GM12878 (cell line): ENCODE data around the gene MTRF1L. TPM values are rescaled to one million over a fixed set of nuclear protein-coding genes. Genes with fewer than 3 reads are reported as not detected.

Experiments
- ATAC-seq: fragments of 200-7000 bp; cut with Tn5 transposase; 3 replicates; pipeline ENCODE4 v1.9.1; 2020; ENCODE audit warnings: mild to moderate bottlenecking, moderate library complexity
- BruUV-seq: library from RNA; stranded (reverse); fragments of 400-500 nt; replicated peaks from 2 replicates; lab custom pipeline; 2021; lab: Mats Ljungman, UMichigan
- CTCF ChIA-PET: fragments of 300-600 bp; sonication (Branson Sonifier 250); formaldehyde crosslinking; extraction: SDS; loops from one replicate; lab custom pipeline; 2021; ENCODE audit warnings: inconsistent platforms; lab: Yijun Ruan, JAX
- POLR2A ChIA-PET: fragments of 350-600 bp; formaldehyde crosslinking; extraction: SDS; loops from one replicate; lab custom pipeline; 2021; ENCODE audit warnings: inconsistent platforms; lab: Charles Lee
- RAD21 ChIA-PET: fragments of 300-600 bp; sonication (Branson Sonifier 250); formaldehyde crosslinking; loops from one replicate; lab custom pipeline; 2023; ENCODE audit warnings: antibody characterized with exemption; ENCODE audit not compliant: unreplicated experiment; lab: Charles Lee
- SMC1A ChIA-PET: fragments of 300-600 bp; sonication (Branson Sonifier 250); formaldehyde crosslinking; loops from one replicate; lab custom pipeline; 2023; ENCODE audit not compliant: unreplicated experiment, uncharacterized antibody; lab: Charles Lee
- DNase-seq: peaks from one replicate; pipeline ENCODE4 v3.0.0-alpha.2; 2011; ENCODE audit warnings: low read depth, low spot score
- FAIRE-seq: peaks from 3 replicates; lab custom pipeline; 2011; peaks lifted over from hg19 to GRCh38; lab: Jason Lieb, UNC
- H2AFZ ChIP-seq: 2 replicates; pipeline ENCODE4 v1.6.0; 2011; ENCODE audit warnings: low read depth, low read length, control low read depth; ENCODE audit not compliant: control insufficient read depth
- H3K27ac ChIP-seq: 2 replicates; pipeline ENCODE4 v1.5.1; 2011; ENCODE audit warnings: control low read depth; ENCODE audit not compliant: control insufficient read depth, insufficient read depth
- H3K27me3 ChIP-seq, 2 experiments: replicated peaks in 1 of 2; 2 replicates each; pipeline versions ENCODE4 v1.6.0 to v1.6.1; 2011; ENCODE audit warnings: low read length in 1 of 2; ENCODE audit not compliant: control insufficient read depth in 2 of 2, insufficient read depth in 2 of 2
- H3K36me3 ChIP-seq, 2 experiments: 2 replicates each; pipeline ENCODE4 v1.5.1; 2011; ENCODE audit warnings: low read length in 1 of 2; ENCODE audit not compliant: control insufficient read depth in 2 of 2, insufficient read depth in 2 of 2
- H3K4me1 ChIP-seq: 2 replicates; pipeline ENCODE4 v1.6.1; 2011; ENCODE audit warnings: mild to moderate bottlenecking, low read length, moderate library complexity, mixed read lengths; ENCODE audit not compliant: control insufficient read depth, insufficient read depth
- H3K4me2 ChIP-seq: 2 replicates; pipeline ENCODE4 v1.6.0; 2011; ENCODE audit warnings: control low read depth; ENCODE audit not compliant: control insufficient read depth, insufficient read depth
- H3K4me3 ChIP-seq: fragments of 200-600 bp; sonication (generic); 2 replicates; pipeline ENCODE4 v1.5.1; 2016
- H3K79me2 ChIP-seq: 2 replicates; pipeline ENCODE4 v1.6.0; 2011; ENCODE audit warnings: low read length; ENCODE audit not compliant: control insufficient read depth, insufficient read depth
- H3K9ac ChIP-seq: 2 replicates; pipeline ENCODE4 v1.8.0; 2011; ENCODE audit warnings: low read length, control low read depth, mixed read lengths; ENCODE audit not compliant: control insufficient read depth, insufficient read depth
- H3K9me3 ChIP-seq: replicated peaks from 3 replicates; pipeline ENCODE4 v1.5.1; 2011; ENCODE audit warnings: mild to moderate bottlenecking, low read length; ENCODE audit not compliant: control insufficient read depth, insufficient read depth
- H4K20me1 ChIP-seq: 2 replicates; pipeline ENCODE4 v1.6.0; 2011; ENCODE audit not compliant: control insufficient read depth, insufficient read depth
- FOXM1 ChIP-seq: IDR thresholded peaks from 2 replicates; pipeline ENCODE4 v1.6.1; 2012; ENCODE audit warnings: low read depth, mild to moderate bottlenecking, inconsistent platforms, low read length, moderate library complexity
- IKZF2 ChIP-seq, 2 experiments: fragments of 450-650 bp; IDR thresholded peaks; 2 replicates each; pipeline ENCODE4 v1.6.1; 2017; ENCODE audit warnings: mild to moderate bottlenecking in 2 of 2, moderate library complexity in 2 of 2
- KDM1A ChIP-seq: fragments of 200-600 bp; sonication (generic); IDR thresholded peaks from 2 replicates; pipeline ENCODE4 v1.6.1; 2016; ENCODE audit warnings: borderline replicate concordance
- LARP7 ChIP-seq: fragments of 450-650 bp; IDR thresholded peaks from 2 replicates; pipeline ENCODE4 v1.6.1; 2017; ENCODE audit warnings: mild to moderate bottlenecking
- MEF2A ChIP-seq: IDR thresholded peaks from 2 replicates; pipeline ENCODE4 v1.6.1; 2011; ENCODE audit warnings: low read depth, mild to moderate bottlenecking, low read length, moderate library complexity; ENCODE audit not compliant: insufficient read depth
- WGBS: methylation state at CpG from one replicate; pipeline ENCODE4 v1.1.6; 2016; ENCODE audit warnings: low lambda C conversion rate; ENCODE audit not compliant: insufficient replicate concordance, insufficient coverage; ENCODE audit errors: missing lambda C conversion rate; 5-methylcytosine and 5-hydroxymethylcytosine counted together
- in situ Hi-C: fragments of 300-500 bp; cut with MboI; formaldehyde crosslinking; loops from 9 replicates; pipeline ENCODE4 v1.14.3; 2018; ENCODE audit warnings: mixed read lengths
- intact Hi-C: fragments of 100-400 bp; cut with micrococcal nuclease; formaldehyde crosslinking; loops from one replicate; pipeline ENCODE4 v1.14.2; 2022; ENCODE audit not compliant: unreplicated experiment
- polyA plus RNA-seq, 11 experiments: library from polyadenylated mRNA; depleted of rRNA in 4 of 11; unstranded in 6 of 11; stranded (reverse) in 5 of 11; fragments of >200 nt; fragmentation: Nextera tagmentation in 4 of 11; fragmentation: Illumina TruSeq in 1 of 11; extraction: Ambion mirVana in 4 of 11; extraction: Trizol in 1 of 11; gene quantifications; 1 replicate in 1 of 11; 2 replicates in 10 of 11; pipeline versions ENCODE4 v1.2.1 to v1.2.3, GENCODE V29; 2011 to 2016; ENCODE audit warnings: inconsistent platforms in 2 of 11, missing spikeins in 2 of 11, low read depth in 1 of 11
- total RNA-seq, 4 experiments: library from RNA; depleted of rRNA in 3 of 4; stranded (reverse); fragments of >200 nt in 3 of 4; fragmentation: Illumina TruSeq in 1 of 4; extraction: Trizol in 1 of 4; gene quantifications; 2 replicates each; pipeline versions ENCODE4 v1.2.1 to v1.2.3, GENCODE V29; 2013 to 2021
- TF ChIP-seq, protein P1 (sequence below): fragments of 450-650 bp; formaldehyde crosslinking; IDR thresholded peaks from 2 replicates; pipeline ENCODE4 v1.5.0; 2022; ENCODE audit warnings: mild to moderate bottlenecking, missing genetic modification characterization
- TF ChIP-seq, protein P2 (sequence below): fragments of 450-650 bp; conservative IDR thresholded peaks from 2 replicates; pipeline ENCODE4 v1.6.1; 2017; ENCODE audit warnings: mild to moderate bottlenecking, moderate library complexity
- TF ChIP-seq, protein P3 (sequence below): fragments of 450-650 bp; IDR thresholded peaks from 2 replicates; pipeline ENCODE4 v1.6.1; 2016; ENCODE audit warnings: mild to moderate bottlenecking

The MTRF1L gene
- total and polyA plus RNA-seq, 10 of the 15 experiments (the other 5 are each of a cell fraction or from before 2014, with no cell fraction given), result 5.1 to 21.6 (median 16.1) TPM

DNA sequence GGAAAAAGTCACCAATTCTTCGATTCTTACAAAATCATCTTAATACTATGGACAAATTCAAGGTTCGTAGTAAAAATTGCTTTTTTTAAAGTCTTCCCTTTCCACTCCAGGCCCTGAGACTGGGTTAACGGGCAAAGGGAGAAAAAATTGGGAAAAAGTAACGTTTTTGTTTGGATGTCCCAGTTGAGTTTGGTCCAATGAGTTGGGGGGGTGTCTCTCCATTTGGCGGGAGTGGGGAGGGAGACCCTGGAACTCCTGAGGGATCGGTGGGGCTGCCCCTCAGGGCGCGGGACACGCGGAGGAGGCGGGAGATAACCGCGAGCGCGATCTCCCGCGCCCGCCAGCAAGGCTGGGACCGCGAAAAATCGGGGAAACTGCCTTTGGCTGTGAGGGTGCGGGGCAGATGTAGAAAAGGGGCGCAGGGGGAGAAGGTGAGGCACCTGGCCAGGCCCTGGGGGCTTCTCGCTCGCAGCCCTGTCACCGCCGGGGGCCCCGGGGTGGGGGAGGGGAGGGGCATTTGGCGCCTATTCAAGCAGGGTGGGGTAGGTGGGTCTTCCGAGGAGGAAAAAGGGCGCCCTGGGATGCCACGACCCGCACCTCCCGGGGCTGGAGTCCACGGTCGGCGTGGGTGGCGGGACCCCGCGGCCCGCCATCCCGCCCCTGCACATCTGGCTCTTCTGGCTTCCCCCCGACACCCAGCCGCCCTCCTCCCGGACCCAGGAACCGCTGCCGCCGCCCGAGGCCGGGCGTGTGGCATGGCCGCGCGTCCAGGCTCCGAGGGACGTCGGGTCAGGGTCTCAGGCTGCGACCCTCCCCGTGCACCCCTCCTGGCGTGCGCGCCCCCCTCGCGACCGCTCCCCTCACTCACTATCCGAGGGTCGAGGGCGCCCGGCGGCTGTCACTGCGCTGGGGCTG, 20.3 kb downstream of the MTRF1L start:
- RAD21 ChIA-PET, result interaction anchor here (1.2 to 4.6 kb wide), 3 partner anchors 8 to 20 kb away, joined by 5 to 22 read pairs (median 7); no protein-coding TSS in a partner anchor
- Histone ChIP-seq H3K27ac (peak overlapping the region; percentile 87), H3K4me1 (peaks cover 6% of the 10 kb centered on the region), H3K9ac (peak overlapping the region; percentile 83), H4K20me1 (no peaks in the 10 kb centered on the region), H3K36me3 (peaks cover 0 to 8% of the 10 kb centered on the region in 2 experiments; a peak in 1 of 4 replicates), H3K4me3 (peak overlapping the region; percentile 88), H2AFZ (no peak overlapping the region), H3K27me3 (no peaks in the 10 kb centered on the region), H3K9me3 (no peaks in the 10 kb centered on the region; the same call in 2 of the 3 replicates), H3K79me2 (peaks cover 92% of the 10 kb centered on the region), H3K4me2 (peak overlapping the region; percentile 53; the same call in 1 of the 2 replicates)
- TF ChIP-seq LARP7, result peak; percentile 42; the same call in 1 of the 2 replicates
- TF ChIP-seq KDM1A, result no peak
- no peak for TF ChIP-seq MEF2A
- no peak for TF ChIP-seq FOXM1
- TF ChIP-seq IKZF2 (IDR thresholded peaks at IDR 0.05), result peak; percentile 13 to 30; a peak in 1 of 4 replicates
- TF ChIP-seq, protein P1, sequence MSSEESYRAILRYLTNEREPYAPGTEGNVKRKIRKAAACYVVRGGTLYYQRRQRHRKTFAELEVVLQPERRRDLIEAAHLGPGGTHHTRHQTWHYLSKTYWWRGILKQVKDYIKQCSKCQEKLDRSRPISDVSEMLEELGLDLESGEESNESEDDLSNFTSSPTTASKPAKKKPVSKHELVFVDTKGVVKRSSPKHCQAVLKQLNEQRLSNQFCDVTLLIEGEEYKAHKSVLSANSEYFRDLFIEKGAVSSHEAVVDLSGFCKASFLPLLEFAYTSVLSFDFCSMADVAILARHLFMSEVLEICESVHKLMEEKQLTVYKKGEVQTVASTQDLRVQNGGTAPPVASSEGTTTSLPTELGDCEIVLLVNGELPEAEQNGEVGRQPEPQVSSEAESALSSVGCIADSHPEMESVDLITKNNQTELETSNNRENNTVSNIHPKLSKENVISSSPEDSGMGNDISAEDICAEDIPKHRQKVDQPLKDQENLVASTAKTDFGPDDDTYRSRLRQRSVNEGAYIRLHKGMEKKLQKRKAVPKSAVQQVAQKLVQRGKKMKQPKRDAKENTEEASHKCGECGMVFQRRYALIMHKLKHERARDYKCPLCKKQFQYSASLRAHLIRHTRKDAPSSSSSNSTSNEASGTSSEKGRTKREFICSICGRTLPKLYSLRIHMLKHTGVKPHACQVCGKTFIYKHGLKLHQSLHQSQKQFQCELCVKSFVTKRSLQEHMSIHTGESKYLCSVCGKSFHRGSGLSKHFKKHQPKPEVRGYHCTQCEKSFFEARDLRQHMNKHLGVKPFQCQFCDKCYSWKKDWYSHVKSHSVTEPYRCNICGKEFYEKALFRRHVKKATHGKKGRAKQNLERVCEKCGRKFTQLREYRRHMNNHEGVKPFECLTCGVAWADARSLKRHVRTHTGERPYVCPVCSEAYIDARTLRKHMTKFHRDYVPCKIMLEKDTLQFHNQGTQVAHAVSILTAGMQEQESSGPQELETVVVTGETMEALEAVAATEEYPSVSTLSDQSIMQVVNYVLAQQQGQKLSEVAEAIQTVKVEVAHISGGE (CRISPR knock-in tag), result 0 out of 2 replicates have a peak, but pooled peaks have one; percentile 8
- TF ChIP-seq, protein P2, sequence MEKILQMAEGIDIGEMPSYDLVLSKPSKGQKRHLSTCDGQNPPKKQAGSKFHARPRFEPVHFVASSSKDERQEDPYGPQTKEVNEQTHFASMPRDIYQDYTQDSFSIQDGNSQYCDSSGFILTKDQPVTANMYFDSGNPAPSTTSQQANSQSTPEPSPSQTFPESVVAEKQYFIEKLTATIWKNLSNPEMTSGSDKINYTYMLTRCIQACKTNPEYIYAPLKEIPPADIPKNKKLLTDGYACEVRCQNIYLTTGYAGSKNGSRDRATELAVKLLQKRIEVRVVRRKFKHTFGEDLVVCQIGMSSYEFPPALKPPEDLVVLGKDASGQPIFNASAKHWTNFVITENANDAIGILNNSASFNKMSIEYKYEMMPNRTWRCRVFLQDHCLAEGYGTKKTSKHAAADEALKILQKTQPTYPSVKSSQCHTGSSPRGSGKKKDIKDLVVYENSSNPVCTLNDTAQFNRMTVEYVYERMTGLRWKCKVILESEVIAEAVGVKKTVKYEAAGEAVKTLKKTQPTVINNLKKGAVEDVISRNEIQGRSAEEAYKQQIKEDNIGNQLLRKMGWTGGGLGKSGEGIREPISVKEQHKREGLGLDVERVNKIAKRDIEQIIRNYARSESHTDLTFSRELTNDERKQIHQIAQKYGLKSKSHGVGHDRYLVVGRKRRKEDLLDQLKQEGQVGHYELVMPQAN, result 0 out of 2 replicates have a peak, but pooled peaks have one; percentile 15
- TF ChIP-seq, protein P3, sequence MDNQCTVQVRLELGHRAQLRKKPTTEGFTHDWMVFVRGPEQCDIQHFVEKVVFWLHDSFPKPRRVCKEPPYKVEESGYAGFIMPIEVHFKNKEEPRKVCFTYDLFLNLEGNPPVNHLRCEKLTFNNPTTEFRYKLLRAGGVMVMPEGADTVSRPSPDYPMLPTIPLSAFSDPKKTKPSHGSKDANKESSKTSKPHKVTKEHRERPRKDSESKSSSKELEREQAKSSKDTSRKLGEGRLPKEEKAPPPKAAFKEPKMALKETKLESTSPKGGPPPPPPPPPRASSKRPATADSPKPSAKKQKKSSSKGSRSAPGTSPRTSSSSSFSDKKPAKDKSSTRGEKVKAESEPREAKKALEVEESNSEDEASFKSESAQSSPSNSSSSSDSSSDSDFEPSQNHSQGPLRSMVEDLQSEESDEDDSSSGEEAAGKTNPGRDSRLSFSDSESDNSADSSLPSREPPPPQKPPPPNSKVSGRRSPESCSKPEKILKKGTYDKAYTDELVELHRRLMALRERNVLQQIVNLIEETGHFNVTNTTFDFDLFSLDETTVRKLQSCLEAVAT, result 0 out of 2 replicates have a peak, but pooled peaks have one; percentile 12
- peak; percentile 2 for ATAC-seq
- SMC1A ChIA-PET, result interaction anchor here (0.6 to 2.0 kb wide), 6 partner anchors 9 to 199 kb away, joined by 3 to 8 read pairs (median 4); no protein-coding TSS in a partner anchor
- WGBS, result 1% methylated on average over 50 of the region's 71 CpGs
- intact Hi-C loops, result loop anchor here (5.0 kb wide), 4 partner anchors 110 to 1590 kb away; partner anchors contain the start of genes RMND1 and ZBTB2
- CTCF ChIA-PET, result interaction anchor here (0.9 to 1.5 kb wide), 2 partner anchors 14 to 16 kb away, joined by 3 to 5 read pairs; no protein-coding TSS in a partner anchor
- BruUV-seq, result no TSS peak
- in situ Hi-C loops, result loop anchor here (25.0 kb wide), 3 partner anchors 1255 to 1755 kb away; partner anchors contain the start of gene SCAF8
- FAIRE-seq, result no peak
- no peak for DNase-seq
- POLR2A ChIA-PET, result interaction anchor here (1.0 to 5.8 kb wide), 4 partner anchors 9 to 684 kb away, joined by 4 to 101 read pairs (median 5); partner anchors contain the start of gene MTRF1L
